ENCODE measurements around the gene UBE2J1.

UBE2J1 gene

GRCh38 chr6:89286516-89286915, 66.0 kb downstream of the UBE2J1 start:
- no peak for DNase-seq

- DNase-seq, result no peak
These were observed 67.4 kb downstream of the UBE2J1 start for GRCh38 chr6:89284963-89285735.

- no peak for DNase-seq
These were observed 68.4 kb downstream of the UBE2J1 start for GRCh38 chr6:89284081-89284480.

GRCh38 chr6:89282749-89283148, 69.8 kb downstream of the UBE2J1 start:
- DNase-seq, result no peak

DNA sequence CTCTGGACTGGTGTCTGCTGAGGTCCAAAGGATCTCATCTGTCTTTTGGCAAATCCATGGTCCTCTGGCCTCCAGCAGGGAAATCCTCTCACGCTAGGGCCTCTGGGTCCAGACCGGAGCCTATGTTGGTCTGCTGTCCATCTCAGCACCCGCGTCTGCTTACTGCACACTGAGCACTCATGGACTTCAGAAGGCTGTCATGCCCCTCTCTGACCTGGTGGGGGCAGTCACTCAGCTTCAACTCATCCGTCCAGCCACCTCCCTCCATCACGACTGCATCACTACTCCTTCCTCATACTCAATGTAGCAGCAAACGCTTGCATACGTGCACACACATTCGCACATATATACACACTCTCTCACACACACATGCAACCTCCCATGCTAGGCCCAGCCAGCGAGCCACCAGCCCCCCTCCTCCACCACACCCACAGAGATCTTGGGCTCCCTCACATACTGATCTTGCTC, 70.7 kb downstream of the UBE2J1 start:
- DNase-seq, result no peak

GRCh38 chr6:89278956-89279355, 73.6 kb downstream of the UBE2J1 start:
- no peak for DNase-seq

All from NCI-H1105 (cell line).